ENCODE measurements around the gene SLC12A8.
A peak's percentile ranks its signal among the peaks of the same experiment; 100 is the strongest.

Gene SLC12A8

DNA sequence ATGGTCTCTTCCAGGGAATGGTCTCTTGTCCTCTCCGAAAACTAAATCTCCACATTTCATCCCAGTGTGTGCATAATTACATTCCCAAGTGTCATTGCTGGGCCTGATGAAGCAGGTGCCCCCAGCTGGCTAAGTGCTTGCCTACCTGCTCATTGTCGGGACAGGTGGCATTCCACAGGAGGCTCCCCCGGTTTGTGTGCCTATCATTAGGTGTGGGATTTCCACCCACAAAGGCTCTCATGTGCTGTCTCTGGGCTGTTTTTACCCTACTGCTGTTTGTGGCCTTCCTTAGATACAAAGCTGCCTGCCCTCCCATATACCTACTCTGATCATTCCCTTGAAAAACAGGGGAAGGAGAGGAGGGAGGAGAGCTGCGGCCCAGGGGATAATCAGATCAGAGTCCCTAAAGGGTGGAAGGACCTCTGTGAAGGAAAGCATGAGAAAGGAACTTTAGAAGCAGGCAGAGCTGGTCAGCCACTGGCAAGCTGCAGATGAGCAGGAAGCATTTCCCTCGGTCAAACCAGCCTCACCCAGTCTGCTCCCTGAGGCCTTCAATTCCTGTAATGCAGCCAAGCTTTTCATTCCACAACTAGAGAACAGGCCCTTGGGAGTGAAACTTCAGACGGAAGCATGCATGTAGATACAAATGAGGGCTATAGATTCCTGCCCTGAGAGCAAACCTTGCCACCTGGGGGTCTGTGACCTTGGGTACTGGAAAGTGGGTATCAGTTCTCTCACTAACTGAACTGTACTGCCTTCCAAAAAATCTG lies 96.1 kb downstream of the SLC12A8 start:
- TF ChIP-seq JUND (IDR thresholded peaks at IDR 0.05; ENCODE audit: low read depth): no peak
- in situ Hi-C loops (cut with HindIII; ENCODE audit: low pct_unique_long_range_greater_than_20kb, low sequenced_read_pairs): no loop called here
- DNase-seq (ENCODE audit: low read depth in 1 of 2, low spot score in 1 of 2): peak; percentile 55 to 96

DNA sequence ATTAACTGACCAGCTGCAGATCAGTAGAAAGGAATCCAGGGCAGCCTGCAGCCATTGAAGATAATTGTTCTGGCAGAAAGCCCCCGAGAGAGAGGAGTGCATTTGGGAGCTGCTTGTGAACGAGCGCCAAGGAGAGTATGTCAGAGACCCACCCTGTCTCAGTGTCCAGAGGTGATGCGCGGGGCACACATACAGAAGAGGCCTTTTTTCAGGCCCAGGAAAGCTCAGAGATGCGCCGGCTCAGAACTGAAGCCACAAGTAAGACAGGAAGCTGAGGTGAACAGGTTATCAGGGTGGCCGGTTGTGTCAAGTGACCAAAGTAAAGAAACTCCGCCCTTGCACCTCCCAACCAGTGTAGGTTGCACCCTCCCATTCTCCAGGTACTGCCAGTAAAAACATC lies 96.9 kb downstream of the SLC12A8 start:
- in situ Hi-C loops (cut with HindIII; ENCODE audit: low pct_unique_long_range_greater_than_20kb, low sequenced_read_pairs): no loop called here
- no peak for TF ChIP-seq JUND (IDR thresholded peaks at IDR 0.05; ENCODE audit: low read depth)
- no peak for DNase-seq (ENCODE audit: low read depth in 1 of 2, low spot score in 1 of 2)

DNA sequence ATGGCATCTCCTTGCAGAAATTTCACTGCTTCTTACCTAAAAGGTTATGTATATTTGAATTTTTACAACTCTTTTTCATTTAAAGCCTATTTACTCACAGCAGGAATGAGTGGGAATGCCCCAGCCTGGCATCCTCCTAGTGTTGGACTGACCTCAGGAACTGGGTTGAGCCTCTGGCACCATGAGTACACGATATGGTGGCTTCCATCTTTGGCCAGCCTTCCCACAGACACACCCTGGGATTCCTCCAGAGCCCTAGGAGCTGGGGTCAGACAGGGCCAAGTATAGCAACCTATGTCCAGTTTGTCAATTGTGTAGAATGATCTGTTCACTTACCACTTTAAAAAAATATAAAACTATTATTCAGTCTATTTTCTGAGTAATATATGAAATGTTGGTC lies 99.6 kb downstream of the SLC12A8 start:
- in situ Hi-C loops (cut with HindIII; ENCODE audit: low pct_unique_long_range_greater_than_20kb, low sequenced_read_pairs): no loop called here
- no peak for TF ChIP-seq JUND (IDR thresholded peaks at IDR 0.05; ENCODE audit: low read depth)
- DNase-seq (ENCODE audit: low read depth in 1 of 2, low spot score in 1 of 2): no peak

DNA sequence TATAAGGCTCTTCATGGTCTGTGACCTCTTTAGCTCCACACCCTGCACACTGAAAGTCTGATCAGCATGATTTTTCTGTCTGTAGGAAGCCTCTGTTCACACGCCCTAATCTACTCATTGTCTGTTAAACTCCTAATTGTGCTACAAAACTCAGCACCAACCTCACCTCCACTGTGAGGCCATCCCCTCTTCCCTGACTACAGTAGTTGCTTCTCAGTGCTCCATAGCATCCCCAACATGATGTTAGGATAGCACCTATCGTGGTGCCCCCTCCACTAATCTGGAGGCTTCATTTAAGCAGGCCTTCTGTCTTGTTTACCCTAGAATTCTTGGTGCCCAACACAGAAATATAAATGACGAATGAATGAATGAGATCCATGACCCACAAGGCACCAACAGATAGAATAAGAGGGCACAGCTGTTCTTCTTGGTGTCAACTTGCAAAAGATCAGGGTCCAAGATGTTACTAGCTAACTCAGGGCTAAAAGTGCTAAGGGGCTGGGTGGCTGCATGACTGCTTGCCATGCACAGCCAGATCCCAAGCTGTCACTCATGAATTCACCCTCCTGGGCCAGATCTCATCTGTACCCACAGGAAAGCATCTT lies 101.6 kb downstream of the SLC12A8 start:
- TF ChIP-seq JUND (IDR thresholded peaks at IDR 0.05; ENCODE audit: low read depth): no peak
- no peak for DNase-seq (ENCODE audit: low read depth in 1 of 2, low spot score in 1 of 2)
- in situ Hi-C loops (cut with HindIII; ENCODE audit: low pct_unique_long_range_greater_than_20kb, low sequenced_read_pairs): no loop called here

DNA sequence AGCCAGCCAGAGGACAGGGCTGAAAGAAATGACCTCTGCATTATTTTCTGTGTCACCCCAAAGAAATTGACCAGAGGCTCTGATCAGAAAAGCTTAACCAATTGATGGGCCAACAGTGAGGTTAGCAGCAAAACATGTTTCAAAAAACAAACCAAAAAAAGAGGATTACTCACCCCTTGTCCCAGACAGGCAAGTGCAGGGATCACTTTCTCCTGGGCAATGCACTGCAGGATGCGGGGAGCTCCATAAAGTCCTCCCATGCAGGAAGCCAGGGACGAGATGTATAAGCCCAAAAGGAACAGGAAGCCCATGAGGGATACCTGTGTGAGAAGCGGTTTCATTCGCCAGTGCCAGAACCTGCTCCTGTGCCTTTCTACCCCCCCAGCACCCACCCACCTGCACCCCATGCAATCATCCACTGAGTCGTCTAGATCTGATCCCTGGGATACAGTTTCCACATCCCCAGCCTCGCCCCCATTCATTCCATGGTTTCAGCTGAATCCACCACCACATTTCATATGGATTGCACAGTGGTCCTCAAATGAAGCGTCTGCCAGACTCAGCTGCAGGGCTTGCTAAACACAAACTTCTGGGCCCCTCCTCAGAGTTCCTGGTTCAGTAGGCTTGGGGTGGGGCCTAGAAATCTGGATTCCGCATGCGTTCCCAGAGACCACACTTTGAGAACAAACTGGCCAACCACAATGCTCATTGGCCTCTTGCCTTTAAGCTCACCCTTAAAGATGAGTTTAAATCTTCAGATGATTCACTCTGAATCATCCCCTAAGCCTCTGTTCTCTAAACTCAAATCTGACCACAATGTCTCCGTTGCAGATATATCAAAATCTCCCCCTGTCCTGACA lies 102.3 kb downstream of the SLC12A8 start:
- no peak for TF ChIP-seq JUND (IDR thresholded peaks at IDR 0.05; ENCODE audit: low read depth)
- DNase-seq (ENCODE audit: low read depth in 1 of 2, low spot score in 1 of 2): no peak
- in situ Hi-C loops (cut with HindIII; ENCODE audit: low pct_unique_long_range_greater_than_20kb, low sequenced_read_pairs): no loop called here

DNA sequence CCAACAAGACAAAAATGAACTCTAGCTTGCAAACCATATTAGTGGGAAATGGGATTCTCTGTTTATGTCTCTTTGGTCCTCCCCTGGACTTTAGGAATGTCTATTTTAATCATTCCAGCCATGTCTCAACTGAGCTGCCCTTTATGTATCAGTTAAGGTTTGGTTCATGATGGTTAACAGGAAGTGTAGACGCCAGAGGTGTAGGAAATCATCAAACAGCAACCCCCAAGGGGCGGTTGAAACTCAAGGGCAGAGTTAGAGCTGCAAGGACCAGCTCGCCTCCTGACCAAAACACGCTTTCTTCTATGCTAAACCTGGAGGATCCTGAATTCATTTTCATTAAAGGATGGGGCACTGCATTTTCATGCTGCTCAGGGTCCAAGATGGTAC lies 103.0 kb downstream of the SLC12A8 start:
- DNase-seq (ENCODE audit: low read depth in 1 of 2, low spot score in 1 of 2): no peak
- TF ChIP-seq JUND (IDR thresholded peaks at IDR 0.05; ENCODE audit: low read depth): no peak
- in situ Hi-C loops (cut with HindIII; ENCODE audit: low pct_unique_long_range_greater_than_20kb, low sequenced_read_pairs): no loop called here

DNA sequence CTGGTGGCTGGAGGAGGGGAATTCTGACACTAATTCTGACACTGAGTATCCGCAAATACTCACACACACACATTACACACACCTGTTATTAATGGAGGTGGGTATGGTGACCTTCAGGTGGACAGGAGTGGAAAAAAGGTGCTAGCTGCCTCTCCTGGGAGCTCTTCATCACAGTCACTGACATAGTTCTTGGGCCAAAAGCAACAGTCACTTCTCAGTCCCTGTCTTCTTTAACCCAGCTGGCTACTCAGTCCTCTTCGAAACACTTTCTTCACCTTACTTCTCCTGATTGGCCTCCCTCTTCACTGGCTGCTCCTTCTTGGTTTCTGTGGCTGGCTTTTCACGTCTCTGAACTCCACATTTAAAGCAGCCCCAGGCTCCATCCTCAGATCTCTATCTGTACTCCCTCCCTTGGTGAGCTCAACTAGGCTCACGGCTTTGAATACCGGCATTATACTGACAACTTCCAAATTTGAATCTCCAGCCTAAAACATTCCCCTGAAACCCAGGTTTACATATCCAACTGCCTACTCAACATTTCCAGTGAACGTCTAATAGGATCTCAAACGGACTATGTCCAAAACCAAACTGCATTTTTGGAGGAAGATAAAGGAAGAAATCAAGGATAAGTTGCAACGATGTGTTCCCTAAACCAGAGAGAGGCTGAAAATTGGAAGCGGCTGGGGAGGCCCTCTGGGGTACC lies 103.6 kb downstream of the SLC12A8 start:
- TF ChIP-seq JUND (IDR thresholded peaks at IDR 0.05; ENCODE audit: low read depth): no peak
- in situ Hi-C loops (cut with HindIII; ENCODE audit: low pct_unique_long_range_greater_than_20kb, low sequenced_read_pairs): no loop called here
- DNase-seq (ENCODE audit: low read depth in 1 of 2, low spot score in 1 of 2): peak; percentile 28 to 74

DNA sequence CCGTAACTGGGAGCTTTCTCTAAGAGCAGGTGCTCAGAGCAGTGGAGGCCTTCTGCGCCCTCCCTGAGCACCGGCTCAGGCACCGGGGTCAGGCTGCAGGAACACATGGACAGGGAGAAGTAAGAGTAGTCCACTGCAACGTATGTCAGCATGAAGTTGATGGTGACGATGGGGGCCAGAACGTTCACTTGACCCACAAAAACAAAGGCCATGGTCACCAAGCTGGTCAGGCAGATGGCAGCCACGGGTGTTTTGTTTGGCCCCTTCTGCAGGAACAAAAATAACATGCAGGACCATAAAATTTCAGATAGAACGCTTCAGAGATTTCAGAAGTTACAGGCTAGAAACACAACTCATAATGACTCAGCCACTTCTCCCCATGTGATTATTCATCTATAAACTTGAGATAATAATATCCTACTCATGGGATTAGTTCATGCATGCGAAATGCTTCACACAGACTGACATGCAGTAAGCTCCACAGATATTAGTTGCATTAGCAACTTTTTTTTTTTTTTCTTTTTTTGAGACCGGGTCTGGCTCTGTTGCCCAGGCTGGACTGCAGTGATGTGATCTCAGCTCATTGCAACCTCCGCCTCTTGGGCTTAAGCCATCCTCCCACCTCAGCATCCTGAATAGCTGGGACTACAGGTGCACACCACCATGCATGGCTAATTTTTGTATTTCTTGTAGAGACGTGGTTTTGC lies 104.5 kb downstream of the SLC12A8 start:
- in situ Hi-C loops (cut with HindIII; ENCODE audit: low pct_unique_long_range_greater_than_20kb, low sequenced_read_pairs): no loop called here
- no peak for TF ChIP-seq JUND (IDR thresholded peaks at IDR 0.05; ENCODE audit: low read depth)
- no peak for DNase-seq (ENCODE audit: low read depth in 1 of 2, low spot score in 1 of 2)

DNA sequence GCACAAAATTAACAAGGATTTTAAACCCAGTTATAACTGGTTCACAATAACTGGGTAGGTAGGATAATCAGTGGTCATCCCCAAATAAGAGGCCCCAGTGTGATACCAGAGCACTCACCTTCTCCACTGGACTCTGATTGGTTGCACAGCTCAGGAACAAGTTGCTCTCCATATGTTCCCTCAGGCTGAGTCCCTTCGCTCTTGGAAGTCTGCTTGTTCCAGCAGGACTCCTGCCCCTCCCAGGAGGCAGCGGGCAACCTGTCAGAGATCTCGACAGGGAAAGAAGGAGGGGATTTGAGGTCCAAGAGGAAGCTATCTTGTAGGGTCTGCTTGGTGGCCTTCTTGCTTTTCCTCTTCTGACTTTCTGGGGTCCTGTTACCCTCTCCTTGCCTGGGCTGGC lies 105.2 kb downstream of the SLC12A8 start:
- in situ Hi-C loops (cut with HindIII; ENCODE audit: low pct_unique_long_range_greater_than_20kb, low sequenced_read_pairs): no loop called here

DNA sequence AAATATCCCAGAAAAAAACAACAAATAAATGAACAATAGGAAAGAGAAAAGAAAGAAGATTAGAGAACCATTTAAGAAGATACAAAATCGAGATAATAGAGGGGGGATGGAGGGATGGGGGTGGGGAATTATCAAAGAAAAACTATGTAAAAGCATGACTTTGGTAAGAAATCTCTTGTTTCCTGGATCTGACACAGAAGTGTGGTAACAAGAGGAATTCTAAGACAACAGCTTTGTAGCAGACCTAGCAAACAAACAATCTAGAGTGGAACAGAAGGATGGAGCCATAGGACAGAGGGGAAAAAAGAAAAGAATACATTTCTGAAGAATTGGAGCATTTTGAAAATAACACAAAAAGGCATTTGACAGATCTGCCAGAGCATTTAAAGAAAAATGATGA lies 107.4 kb downstream of the SLC12A8 start:
- TF ChIP-seq JUND (IDR thresholded peaks at IDR 0.05; ENCODE audit: low read depth): no peak
- in situ Hi-C loops (cut with HindIII; ENCODE audit: low pct_unique_long_range_greater_than_20kb, low sequenced_read_pairs): no loop called here
- no peak for DNase-seq (ENCODE audit: low read depth in 1 of 2, low spot score in 1 of 2)

More for the DNA sequence above, 105.2 kb downstream of the SLC12A8 start:
- TF ChIP-seq JUND (IDR thresholded peaks at IDR 0.05; ENCODE audit: low read depth): no peak
- no peak for DNase-seq (ENCODE audit: low read depth in 1 of 2, low spot score in 1 of 2)

DNA sequence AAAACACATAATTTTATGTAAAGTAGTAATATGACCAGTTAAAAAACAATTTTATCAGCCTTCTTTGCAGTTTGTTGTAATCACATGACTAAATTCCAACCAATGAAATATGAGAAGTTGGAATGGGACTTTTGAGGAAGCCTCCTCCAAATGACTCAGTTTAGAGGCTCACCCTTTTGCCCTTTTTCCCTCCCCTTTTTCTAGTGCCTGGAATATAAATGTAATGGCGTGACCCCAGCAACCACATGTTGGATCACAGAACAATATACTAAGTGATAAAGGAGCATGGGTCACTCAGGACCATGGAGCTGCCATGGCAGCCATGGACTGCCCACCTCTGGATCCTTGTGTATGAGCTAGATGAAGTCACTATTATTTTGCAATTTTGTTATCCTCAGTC lies 107.9 kb downstream of the SLC12A8 start:
- in situ Hi-C loops (cut with HindIII; ENCODE audit: low pct_unique_long_range_greater_than_20kb, low sequenced_read_pairs): no loop called here
- DNase-seq (ENCODE audit: low read depth in 1 of 2, low spot score in 1 of 2): no peak
- no peak for TF ChIP-seq JUND (IDR thresholded peaks at IDR 0.05; ENCODE audit: low read depth)

DNA sequence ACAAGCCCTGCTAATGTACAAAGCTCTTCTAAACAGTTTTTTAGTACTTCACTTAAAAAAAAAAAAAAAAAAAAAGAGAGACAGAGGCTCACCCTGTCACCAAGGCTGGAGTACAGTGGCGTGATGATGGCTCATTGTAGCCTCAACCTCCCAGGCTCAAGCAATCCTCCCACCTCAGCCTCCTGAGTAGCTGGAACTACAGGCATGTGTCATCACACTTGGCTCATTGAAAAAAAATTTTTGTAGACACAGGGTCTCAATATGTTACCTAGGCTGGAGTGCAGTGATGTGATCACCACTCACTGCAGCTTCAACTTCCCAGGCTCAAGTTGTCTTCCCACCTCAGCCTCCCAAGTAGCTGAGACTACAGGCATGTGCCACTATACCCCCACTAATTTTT lies 109.1 kb downstream of the SLC12A8 start:
- no peak for TF ChIP-seq JUND (IDR thresholded peaks at IDR 0.05; ENCODE audit: low read depth)
- no peak for DNase-seq (ENCODE audit: low read depth in 1 of 2, low spot score in 1 of 2)
- in situ Hi-C loops (cut with HindIII; ENCODE audit: low pct_unique_long_range_greater_than_20kb, low sequenced_read_pairs): no loop called here

Measured in T47D (cell line).